Smooth muscle cell of the brain vasculature (primary cell): ENCODE measurements around the gene EPN3.

Experiments
- DNase-seq: peaks from one replicate; pipeline ENCODE4 v3.0.0-alpha.2; 2012; ENCODE audit warnings: low read depth, low spot score

The EPN3 gene

GRCh38 chr17:50589095-50589705 is 56.7 kb downstream of the EPN3 start:
- DNase-seq: peak; percentile 7

DNA sequence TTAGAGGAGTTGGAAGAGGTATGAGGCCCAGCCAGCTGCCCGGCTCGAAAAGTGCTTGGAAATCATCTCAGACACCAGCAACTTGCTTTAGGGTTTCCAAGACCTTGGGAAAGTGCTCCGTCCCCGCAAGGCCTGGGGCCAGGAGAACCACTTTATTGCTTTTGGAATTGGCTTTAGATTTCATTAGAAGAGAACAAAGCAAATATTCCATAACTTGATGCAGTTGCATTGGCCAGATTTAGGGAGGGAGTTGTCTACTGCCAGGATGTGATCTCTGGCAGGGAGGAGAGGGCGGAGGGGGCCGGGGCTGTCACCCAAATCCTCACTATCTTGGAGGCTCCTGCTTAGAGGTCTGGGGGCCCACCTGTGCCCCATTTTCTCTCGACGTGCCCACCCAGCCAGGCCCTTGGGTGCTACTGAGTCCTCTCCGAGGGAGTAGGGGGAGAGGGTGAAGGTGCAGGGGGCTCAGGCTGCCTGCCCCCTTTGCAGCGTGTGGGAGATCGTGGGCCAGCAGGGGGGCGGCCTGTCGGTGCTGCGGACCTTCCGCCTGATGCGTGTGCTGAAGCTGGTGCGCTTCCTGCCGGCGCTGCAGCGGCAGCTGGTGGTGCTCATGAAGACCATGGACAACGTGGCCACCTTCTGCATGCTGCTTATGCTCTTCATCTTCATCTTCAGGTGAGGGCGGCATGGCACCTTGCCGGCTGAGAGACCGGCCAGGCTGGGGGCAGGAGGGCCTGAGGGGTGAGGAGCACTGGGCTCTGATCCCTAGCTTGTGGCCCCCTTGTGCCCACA is 58.6 kb downstream of the EPN3 start:
- no peak for DNase-seq

DNA sequence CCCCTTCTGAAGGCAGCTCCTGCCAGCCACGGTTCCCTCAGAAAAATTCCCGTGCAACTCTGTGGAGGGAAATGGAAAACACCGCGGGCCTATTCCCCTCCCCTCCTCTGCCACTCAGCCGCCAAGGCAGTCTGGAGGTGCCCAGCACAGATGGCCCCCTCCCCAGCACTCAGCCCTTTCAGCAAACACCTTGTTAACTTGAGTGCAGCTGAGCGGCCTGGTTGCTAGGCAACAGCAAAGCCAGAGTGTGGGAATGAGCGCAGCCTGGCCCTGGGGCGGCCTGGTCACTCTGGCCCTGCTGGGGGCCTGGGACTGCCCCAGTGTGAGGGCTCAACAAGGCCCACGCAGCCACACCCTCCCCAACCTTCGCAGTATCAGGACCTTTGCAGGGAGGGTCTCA is 60.8 kb downstream of the EPN3 start:
- DNase-seq: no peak
